Loucy (cell line): ENCODE results near the gene LRRTM3.

Experiments
- H2AFZ ChIP-seq: fragments of 200-600 bp; sonication (generic); 2 replicates; pipeline ENCODE4 v1.6.0; 2016; ENCODE audit warnings: antibody characterized with exemption, mild to moderate bottlenecking, low read length, moderate library complexity
- H3F3A ChIP-seq: fragments of 200-600 bp; 2 replicates; pipeline ENCODE4 v1.6.0; 2016; ENCODE audit warnings: antibody characterized with exemption, low read depth, mild to moderate bottlenecking
- H3K27me3 ChIP-seq: fragments of 200-600 bp; sonication (generic); 2 replicates; pipeline ENCODE4 v1.6.1; 2014; ENCODE audit warnings: low read length, mild to moderate bottlenecking; ENCODE audit not compliant: insufficient read depth, poor library complexity, severe bottlenecking
- H3K36me3 ChIP-seq: fragments of 200-600 bp; sonication (generic); 2 replicates; pipeline ENCODE4 v1.6.1; 2016; ENCODE audit warnings: low read length; ENCODE audit not compliant: insufficient read depth
- H3K4me1 ChIP-seq: fragments of 200-600 bp; sonication (generic); 2 replicates; pipeline ENCODE4 v1.5.1; 2014; ENCODE audit warnings: low read length, mild to moderate bottlenecking; ENCODE audit not compliant: insufficient read depth, poor library complexity, severe bottlenecking
- H3K4me2 ChIP-seq: fragments of 200-600 bp; sonication (generic); 2 replicates; pipeline ENCODE4 v1.6.0; 2014; ENCODE audit warnings: antibody characterized with exemption, low read length, low read depth, mild to moderate bottlenecking; ENCODE audit not compliant: poor library complexity, severe bottlenecking
- H3K4me3 ChIP-seq: fragments of 200-600 bp; sonication (generic); 2 replicates; pipeline ENCODE4 v1.5.1; 2014; ENCODE audit warnings: low read length, mild to moderate bottlenecking, mixed read lengths; ENCODE audit not compliant: poor library complexity, severe bottlenecking
- H3K79me2 ChIP-seq: fragments of 200-600 bp; sonication (generic); 2 replicates; pipeline ENCODE4 v1.6.1; 2014; ENCODE audit warnings: low read length; ENCODE audit not compliant: insufficient read depth
- H3K9ac ChIP-seq: fragments of 200-600 bp; sonication (generic); 2 replicates; pipeline ENCODE4 v1.6.0; 2014; ENCODE audit warnings: mild to moderate bottlenecking, low read depth, low read length, moderate library complexity; ENCODE audit not compliant: poor library complexity, severe bottlenecking
- H3K9me2 ChIP-seq: fragments of 200-600 bp; sonication (generic); replicated peaks from 2 replicates; pipeline ENCODE4 v1.6.1; 2016; ENCODE audit warnings: low read depth, low read length, mixed read lengths
- H3K9me3 ChIP-seq: fragments of 200-600 bp; sonication (generic); 2 replicates; pipeline ENCODE4 v1.6.1; 2014; ENCODE audit warnings: mild to moderate bottlenecking, antibody characterized with exemption, low read length, low read depth; ENCODE audit not compliant: insufficient read depth
- H4K20me1 ChIP-seq: fragments of 200-600 bp; sonication (generic); 2 replicates; pipeline ENCODE4 v1.6.0; 2014; ENCODE audit warnings: antibody characterized with exemption, low read length, mild to moderate bottlenecking; ENCODE audit not compliant: insufficient read depth, poor library complexity, severe bottlenecking
- EZH2phosphoT487 ChIP-seq: fragments of 200-600 bp; IDR thresholded peaks from 2 replicates; pipeline ENCODE4 v1.6.1; 2018; ENCODE audit warnings: antibody characterized with exemption, mild to moderate bottlenecking, moderate library complexity, borderline replicate concordance
- TF ChIP-seq, protein P1 (sequence below): fragments of 200-600 bp; sonication (generic); conservative IDR thresholded peaks from 2 replicates; pipeline ENCODE4 v1.5.1; 2014; ENCODE audit warnings: mild to moderate bottlenecking, antibody characterized with exemption, low read length

Gene LRRTM3

DNA sequence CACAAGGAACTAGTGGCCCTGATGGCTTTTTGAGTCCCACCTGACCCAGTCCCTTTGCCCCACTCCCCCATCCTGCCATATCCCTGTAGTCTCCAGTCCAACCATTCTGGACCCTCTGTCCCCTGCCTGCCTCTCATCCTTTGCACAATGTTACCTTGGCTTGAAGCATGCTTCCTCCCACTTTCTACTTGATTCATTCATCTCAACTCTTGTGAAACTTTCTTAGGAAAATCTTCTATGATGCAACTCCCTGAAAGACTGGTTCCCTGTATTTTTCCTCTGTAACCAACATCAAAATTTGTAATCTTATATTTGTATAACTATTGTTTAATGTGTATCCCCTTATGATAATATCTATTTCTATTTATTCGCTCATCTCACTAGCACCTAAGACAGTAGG is 151.5 kb downstream of the LRRTM3 start:
- no peak overlapping the region for H3K4me2 ChIP-seq

DNA sequence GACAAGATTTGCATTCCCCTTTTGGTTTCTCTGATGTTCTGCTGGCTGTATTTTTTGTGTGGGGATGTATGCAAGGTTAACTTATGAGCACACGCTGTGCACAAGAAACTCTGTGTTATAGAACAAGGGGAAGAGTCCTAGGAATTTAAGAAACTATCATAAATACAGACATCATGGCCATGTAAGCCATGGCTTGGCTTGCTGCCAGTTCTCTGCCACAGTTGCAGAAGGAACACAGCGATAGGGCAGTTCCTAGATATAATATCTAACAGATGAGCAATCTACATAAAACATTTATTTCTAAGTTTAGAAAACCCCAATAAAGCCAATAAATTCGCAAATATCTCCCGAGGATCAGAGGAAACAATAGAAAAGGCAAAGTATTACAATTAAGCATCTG is 153.3 kb downstream of the LRRTM3 start:
- Histone ChIP-seq H3K9ac (no peak overlapping the region), H3K27me3 (no peaks in the 10 kb centered on the region), H3K4me2 (no peak overlapping the region), H3K9me3 (0 out of 2 replicates have a peak, but pooled peaks cover 2% of the 10 kb centered on the region), H3K4me1 (no peaks in the 10 kb centered on the region), H3K9me2 (no peaks in the 10 kb centered on the region), H3K79me2 (no peaks in the 10 kb centered on the region), H3K4me3 (no peak overlapping the region), H2AFZ (no peak overlapping the region), H3K36me3 (no peaks in the 10 kb centered on the region), H4K20me1 (no peaks in the 10 kb centered on the region), H3F3A (no peaks in the 10 kb centered on the region)
- TF ChIP-seq EZH2phosphoT487, result no peak
- TF ChIP-seq, protein P1, sequence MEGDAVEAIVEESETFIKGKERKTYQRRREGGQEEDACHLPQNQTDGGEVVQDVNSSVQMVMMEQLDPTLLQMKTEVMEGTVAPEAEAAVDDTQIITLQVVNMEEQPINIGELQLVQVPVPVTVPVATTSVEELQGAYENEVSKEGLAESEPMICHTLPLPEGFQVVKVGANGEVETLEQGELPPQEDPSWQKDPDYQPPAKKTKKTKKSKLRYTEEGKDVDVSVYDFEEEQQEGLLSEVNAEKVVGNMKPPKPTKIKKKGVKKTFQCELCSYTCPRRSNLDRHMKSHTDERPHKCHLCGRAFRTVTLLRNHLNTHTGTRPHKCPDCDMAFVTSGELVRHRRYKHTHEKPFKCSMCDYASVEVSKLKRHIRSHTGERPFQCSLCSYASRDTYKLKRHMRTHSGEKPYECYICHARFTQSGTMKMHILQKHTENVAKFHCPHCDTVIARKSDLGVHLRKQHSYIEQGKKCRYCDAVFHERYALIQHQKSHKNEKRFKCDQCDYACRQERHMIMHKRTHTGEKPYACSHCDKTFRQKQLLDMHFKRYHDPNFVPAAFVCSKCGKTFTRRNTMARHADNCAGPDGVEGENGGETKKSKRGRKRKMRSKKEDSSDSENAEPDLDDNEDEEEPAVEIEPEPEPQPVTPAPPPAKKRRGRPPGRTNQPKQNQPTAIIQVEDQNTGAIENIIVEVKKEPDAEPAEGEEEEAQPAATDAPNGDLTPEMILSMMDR, result no peak

More for the DNA sequence above, 151.5 kb downstream of the LRRTM3 start:
- Histone ChIP-seq H3K9me2 (no peaks in the 10 kb centered on the region), H3K9me3 (0 out of 2 replicates have a peak, but pooled peaks cover 2% of the 10 kb centered on the region), H3K4me3 (no peak overlapping the region), H3K36me3 (no peaks in the 10 kb centered on the region), H3K9ac (no peak overlapping the region), H4K20me1 (no peaks in the 10 kb centered on the region), H3F3A (no peaks in the 10 kb centered on the region), H3K27me3 (no peaks in the 10 kb centered on the region), H3K79me2 (no peaks in the 10 kb centered on the region), H3K4me1 (no peaks in the 10 kb centered on the region), H2AFZ (no peak overlapping the region)
- no peak for TF ChIP-seq EZH2phosphoT487
- TF ChIP-seq, protein P1, result no peak

DNA sequence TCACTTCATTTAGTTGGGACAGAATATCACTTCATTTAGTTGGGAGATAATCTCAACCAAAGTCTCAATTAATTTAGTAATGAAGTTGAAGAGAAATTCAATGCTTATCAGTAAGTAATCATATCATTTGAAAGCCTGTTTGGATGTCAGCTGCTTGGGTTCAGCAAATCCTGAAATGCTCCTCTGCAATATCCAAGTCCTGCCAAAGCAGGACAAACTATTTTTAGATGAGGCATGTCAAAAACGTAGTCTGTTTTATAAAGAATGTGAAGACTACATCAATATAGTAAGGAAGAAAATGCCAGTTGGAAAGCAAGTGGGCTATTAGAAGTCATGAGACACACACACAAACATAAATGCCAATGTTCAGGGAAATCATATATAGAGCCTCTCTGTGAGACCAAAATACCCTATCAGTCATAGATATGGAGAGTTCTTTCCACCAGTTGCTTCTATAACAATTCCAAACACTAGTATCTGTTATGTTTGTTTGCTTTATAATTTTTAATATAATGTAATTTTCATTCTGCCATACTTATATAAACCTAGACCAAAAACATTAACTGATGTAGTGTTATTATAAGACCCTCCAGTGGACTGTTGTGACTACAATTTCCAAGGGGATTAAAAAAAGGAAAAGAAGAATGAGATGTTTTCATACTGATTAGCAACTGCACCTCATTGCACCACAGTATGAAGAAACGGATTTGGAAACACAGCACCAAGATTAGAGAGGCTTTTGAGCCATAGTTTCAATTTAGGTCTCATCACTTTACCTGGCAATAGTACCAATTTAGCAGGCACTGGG is 160.7 kb downstream of the LRRTM3 start:
- TF ChIP-seq EZH2phosphoT487, result no peak
- TF ChIP-seq, protein P1, result no peak
- Histone ChIP-seq H3K4me2 (no peak overlapping the region), H2AFZ (no peak overlapping the region), H3K27me3 (no peaks in the 10 kb centered on the region), H3K9me3 (no peaks in the 10 kb centered on the region), H3K4me1 (no peaks in the 10 kb centered on the region), H3K4me3 (no peak overlapping the region), H4K20me1 (no peaks in the 10 kb centered on the region), H3K79me2 (no peaks in the 10 kb centered on the region), H3K9ac (no peak overlapping the region), H3K36me3 (no peaks in the 10 kb centered on the region), H3F3A (no peaks in the 10 kb centered on the region), H3K9me2 (no peaks in the 10 kb centered on the region)
